Measurements from ENCODE around the gene TMEM150B.

Gene TMEM150B

DNA sequence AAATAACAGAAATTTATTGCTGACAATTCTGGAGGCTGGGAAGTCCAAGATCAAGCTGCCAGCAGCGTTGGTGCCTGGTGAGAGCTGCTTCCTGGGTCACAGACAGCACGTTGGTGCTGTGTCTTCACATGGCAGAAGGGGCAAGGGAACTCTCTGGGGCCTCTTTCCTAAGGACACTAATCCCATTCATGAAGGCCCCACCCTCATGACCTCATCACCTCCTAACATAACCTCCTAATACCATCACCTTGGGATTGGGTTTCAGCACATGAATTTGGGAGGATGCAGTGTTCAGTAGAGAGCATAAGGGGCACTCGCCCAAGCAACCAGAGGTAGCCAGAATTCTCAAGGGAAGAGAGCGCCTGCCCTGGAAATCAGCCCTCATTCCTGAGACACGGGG, 15.7 kb downstream of the TMEM150B start:
- TF ChIP-seq GATA2 (IDR thresholded peaks at IDR 0.05; ENCODE audit: low read depth, low read length) = no peak
- TF ChIP-seq GATA3 (IDR thresholded peaks at IDR 0.05; ENCODE audit: low read depth, low read length) = no peak

DNA sequence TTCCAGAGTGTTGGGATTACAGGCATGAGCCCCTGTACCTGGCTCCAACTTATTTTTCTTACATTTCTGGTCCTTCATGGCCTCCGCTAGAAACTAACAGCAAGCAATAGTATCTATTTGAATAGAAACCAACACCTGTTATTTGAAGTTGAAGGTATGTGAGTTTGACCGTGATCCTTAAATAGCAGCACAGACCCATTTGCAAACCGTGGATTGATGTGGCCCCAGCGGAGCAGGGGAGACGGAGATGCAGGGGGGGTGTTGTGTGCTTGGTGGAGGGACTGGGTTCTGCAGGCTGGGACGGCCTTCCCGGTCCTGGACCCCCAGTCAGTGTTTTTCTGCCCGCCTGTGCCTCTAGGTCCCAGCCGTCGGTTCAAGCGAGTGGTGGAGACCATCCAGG, 16.9 kb downstream of the TMEM150B start:
- no peak for TF ChIP-seq GATA2 (IDR thresholded peaks at IDR 0.05; ENCODE audit: low read depth, low read length)
- no peak for TF ChIP-seq GATA3 (IDR thresholded peaks at IDR 0.05; ENCODE audit: low read depth, low read length)

DNA sequence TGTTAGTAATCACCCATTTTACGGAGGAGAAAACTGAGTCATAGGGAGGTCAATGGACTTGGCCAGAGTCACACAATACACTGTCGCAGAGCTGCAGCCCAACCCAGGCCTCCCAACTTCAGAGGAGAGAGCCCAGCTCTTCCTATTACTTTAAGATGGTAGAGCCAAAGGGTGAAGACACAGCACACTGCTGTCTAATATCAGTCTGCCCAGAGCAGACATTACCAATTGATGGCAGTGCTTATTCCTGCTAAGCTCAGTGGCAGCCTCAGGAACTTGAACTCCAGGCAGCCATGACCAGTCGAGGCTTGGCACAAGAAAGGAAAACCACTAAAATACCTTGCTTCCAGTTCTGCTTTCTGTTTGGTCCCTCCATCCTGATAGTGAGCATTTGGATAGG, 18.4 kb downstream of the TMEM150B start:
- no peak for TF ChIP-seq GATA3 (IDR thresholded peaks at IDR 0.05; ENCODE audit: low read depth, low read length)
- no peak for TF ChIP-seq GATA2 (IDR thresholded peaks at IDR 0.05; ENCODE audit: low read depth, low read length)

DNA sequence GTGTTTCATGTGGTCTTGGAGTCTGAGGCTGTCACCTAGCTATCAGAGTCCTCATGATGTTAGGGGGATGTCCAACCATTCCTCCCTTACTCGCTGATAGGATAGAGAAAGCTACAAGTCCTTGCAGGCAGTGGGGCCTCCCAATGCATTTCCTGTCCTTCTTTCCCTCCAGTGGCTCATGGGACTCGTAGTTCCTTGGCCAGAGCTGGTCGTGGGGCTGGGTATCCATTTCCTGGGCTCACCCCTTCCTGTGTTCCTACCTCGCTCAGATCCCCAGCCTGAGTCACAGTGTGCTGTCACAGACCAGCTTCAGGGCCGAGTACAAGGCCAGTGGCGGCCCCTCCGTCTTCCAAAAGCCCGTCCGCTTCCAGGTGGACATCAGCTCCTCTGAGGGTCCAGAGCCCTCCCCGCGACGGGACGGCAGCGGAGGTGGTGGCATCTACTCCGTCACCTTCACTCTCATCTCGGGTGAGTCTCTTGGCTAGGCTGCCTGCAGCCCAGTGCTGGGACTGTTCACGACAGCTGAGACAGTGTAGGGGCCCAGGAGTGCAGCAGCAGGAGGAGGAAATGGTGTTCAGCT, 19.1 kb downstream of the TMEM150B start:
- TF ChIP-seq GATA3 (IDR thresholded peaks at IDR 0.05; ENCODE audit: low read depth, low read length) (no peak), GATA2 (IDR thresholded peaks at IDR 0.05; ENCODE audit: low read depth, low read length) (no peak)

DNA sequence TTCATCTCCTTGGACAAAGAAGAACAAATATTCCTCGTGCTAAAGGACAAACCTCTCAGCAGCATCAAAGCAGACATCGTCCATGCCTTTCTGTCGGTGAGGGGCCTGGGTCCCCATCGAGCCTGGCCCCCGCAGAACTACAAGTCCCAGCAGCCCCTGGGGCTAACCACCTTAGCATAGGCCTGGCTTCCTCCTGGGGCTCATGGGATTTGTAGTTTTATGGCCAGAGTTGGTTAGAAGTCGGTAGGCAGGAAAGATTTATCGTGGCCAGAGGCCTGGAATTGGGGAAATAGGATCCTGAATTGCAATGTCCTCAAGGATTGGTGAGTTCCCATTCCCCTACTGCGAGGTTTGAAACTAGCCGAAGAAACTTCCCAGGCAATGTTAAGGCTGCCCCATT, 19.6 kb downstream of the TMEM150B start:
- TF ChIP-seq GATA3 (IDR thresholded peaks at IDR 0.05; ENCODE audit: low read depth, low read length) (no peak), GATA2 (IDR thresholded peaks at IDR 0.05; ENCODE audit: low read depth, low read length) (no peak)

DNA sequence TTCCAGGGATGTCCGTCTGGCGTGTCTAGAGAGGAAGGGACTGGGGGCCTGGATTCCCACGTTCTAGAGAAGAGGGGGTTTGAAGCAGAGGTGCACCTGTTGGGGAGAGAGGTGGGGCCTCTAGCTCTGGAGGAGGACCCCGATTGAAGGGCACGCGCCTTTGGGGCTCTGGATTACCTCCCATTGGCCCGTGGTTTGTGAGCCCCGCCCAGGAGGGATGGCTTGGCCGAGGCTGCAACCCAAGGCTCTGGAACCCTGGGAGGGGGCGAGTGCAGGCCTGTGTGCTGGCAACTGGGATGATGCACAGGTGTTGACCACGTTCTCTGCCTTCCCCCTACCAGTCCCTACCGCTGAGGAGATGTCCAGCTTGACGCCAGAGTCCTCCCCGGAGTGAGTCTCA, 20.2 kb downstream of the TMEM150B start:
- TF ChIP-seq GATA2 (IDR thresholded peaks at IDR 0.05; ENCODE audit: low read depth, low read length) = no peak
- TF ChIP-seq GATA3 (IDR thresholded peaks at IDR 0.05; ENCODE audit: low read depth, low read length) = no peak

DNA sequence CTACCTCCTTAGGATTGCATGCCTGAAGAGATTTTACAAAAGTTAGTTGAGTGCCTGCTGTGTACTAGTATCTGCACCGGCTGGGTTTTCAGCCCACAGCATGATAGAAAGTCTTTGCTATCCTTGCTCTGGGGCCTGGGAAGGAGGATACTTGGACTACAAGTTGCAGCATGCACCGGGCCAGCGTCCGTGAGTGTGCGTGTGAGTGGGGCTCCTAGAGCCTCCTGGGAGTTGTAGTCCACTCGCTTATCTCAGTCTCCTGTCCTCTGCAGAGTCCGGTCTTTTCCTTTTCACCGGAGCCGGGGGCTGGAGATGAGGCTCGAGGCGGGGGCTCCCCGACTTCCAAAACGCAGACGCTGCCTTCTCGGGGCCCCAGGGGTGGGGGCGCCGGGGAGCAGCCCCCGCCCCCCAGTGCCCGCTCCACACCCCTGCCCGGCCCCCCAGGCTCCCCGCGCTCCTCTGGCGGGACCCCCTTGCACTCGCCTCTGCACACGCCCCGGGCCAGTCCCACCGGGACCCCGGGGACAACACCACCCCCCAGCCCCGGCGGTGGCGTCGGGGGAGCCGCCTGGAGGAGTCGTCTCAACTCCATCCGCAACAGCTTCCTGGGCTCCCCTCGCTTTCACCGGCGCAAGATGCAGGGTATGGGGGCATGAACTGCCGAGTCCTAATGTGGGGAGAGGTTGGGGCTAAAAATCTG, 20.7 kb downstream of the TMEM150B start:
- no peak for TF ChIP-seq GATA3 (IDR thresholded peaks at IDR 0.05; ENCODE audit: low read depth, low read length)
- TF ChIP-seq GATA2 (IDR thresholded peaks at IDR 0.05; ENCODE audit: low read depth, low read length) = no peak

DNA sequence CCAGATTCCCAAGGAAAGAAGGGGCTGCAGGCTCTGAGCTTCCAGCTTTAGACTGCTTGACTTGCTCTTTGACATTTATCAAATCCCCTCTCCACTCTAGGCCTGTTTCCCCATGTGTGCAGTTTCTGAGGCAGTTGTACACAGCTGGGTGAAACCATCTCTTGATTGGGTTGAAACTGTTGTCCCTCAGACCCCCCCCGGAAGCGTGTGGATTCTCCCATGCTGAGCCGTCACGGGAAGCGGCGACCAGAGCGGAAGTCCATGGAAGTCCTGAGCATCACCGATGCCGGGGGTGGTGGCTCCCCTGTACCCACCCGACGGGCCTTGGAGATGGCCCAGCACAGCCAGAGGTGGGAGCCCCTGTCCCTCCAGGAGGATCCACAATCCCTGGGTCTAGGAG, 21.7 kb downstream of the TMEM150B start:
- TF ChIP-seq GATA2 (IDR thresholded peaks at IDR 0.05; ENCODE audit: low read depth, low read length) (no peak), GATA3 (IDR thresholded peaks at IDR 0.05; ENCODE audit: low read depth, low read length) (no peak)

DNA sequence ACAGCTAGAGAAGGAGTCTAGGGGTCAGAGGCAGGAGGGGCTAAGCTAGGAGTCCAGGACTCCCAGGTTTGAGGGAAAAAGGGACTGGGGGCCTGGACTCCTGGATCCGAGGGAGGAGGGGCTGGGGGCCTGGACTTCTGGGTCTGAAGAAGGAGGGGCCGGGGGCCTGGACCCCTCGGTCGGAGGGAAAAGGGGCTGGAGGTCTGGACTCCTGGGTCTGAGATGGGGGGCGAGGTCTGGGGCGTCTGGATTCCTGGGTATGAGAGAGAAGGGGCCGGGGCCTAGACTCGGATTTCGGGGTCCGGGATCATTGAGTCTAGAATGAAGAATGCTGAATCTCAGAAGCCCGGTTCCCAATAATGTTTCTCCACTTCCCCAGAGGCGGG, 22.8 kb downstream of the TMEM150B start:
- TF ChIP-seq GATA3 (IDR thresholded peaks at IDR 0.05; ENCODE audit: low read depth, low read length) (no peak), GATA2 (IDR thresholded peaks at IDR 0.05; ENCODE audit: low read depth, low read length) (no peak)

DNA sequence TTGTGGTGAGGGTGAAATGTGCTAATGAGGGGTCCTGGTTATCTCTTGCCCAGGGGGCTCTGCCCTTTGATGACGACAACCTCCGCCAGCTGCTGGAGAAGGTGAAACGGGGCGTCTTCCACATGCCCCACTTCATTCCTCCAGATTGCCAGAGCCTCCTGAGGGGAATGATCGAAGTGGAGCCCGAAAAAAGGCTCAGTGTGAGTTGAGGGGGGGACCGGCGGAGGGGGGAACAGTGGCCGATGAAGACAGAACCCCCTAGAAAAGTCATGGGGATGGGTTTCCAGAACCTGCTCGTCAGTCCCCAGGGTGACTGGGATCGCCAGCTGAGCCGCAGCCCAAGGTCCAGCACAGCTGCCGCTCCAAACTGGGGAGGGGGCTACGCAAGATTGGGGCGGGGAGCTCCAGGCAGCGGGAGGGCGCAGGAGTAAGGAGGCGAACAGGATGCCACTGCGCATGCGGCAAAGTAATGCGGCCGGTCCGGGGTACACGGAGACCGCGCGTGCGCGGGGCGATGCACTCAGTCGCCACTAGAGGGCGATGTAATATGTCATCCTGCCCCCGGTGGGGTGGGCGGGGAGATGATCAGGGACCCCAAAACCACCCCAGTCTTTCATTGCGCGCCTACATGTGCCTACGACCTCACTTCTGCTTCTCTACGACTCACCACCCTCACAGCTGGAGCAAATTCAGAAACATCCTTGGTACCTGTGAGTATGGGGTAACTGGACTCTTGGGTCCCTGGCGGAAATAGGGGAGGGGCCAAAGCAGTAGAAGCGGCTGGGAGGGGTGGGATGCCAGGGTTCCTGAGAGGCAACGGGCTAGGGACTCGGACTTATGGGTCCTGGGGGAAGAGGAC, 23.5 kb downstream of the TMEM150B start:
- TF ChIP-seq GATA2 (IDR thresholded peaks at IDR 0.05; ENCODE audit: low read depth, low read length) (no peak), GATA3 (IDR thresholded peaks at IDR 0.05; ENCODE audit: low read depth, low read length) (no peak)

DNA sequence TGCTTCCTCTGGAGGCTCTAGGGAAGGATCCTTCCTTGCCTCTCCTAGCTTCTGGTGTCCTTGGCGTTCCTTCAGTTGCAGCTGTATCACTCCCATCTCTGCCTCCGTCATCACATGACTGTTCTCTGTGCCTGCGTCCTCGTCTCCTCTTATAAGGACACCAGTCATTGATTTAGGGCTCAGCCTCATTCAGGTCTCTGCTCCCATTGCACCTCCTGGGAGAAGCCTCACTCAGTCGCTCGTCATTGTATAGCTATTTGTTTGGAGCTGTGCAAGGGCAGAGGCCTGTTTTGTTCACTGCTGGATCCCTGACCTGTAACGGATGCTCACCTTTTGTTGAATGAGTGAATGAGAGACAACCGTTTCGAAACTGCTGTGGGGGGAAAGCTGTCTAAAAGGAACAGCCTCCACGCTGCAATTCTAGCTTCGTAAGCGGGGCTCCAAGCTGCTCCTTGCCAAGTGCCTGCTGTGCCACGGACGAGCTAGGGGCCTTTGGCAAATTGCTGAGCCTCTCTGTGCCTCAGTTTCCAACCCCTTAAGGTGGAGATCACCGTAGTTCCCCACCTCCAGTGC, 24.2 kb downstream of the TMEM150B start:
- TF ChIP-seq GATA3 (IDR thresholded peaks at IDR 0.05; ENCODE audit: low read depth, low read length) = no peak
- no peak for TF ChIP-seq GATA2 (IDR thresholded peaks at IDR 0.05; ENCODE audit: low read depth, low read length)

DNA sequence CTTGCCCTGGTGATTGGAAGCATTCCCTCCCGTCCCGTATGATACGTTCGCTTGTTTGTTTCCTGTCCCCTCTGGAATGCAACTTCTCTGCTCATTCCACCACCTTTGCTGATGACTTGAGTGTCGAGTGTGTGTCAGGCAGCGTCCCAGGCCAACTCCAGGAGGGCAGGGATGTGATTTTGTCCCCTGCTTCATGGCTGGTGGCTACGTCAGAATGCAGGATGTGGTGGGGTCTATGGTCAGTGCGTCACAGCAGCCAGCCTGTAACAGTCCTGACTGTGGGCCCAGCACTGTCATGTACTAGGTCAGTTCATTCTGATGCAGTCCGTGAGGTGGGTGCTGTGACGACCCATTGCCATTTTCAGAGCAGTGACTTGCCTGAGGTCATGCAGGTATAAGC, 25.1 kb downstream of the TMEM150B start:
- TF ChIP-seq GATA3 (IDR thresholded peaks at IDR 0.05; ENCODE audit: low read depth, low read length) (no peak), GATA2 (IDR thresholded peaks at IDR 0.05; ENCODE audit: low read depth, low read length) (no peak)

DNA sequence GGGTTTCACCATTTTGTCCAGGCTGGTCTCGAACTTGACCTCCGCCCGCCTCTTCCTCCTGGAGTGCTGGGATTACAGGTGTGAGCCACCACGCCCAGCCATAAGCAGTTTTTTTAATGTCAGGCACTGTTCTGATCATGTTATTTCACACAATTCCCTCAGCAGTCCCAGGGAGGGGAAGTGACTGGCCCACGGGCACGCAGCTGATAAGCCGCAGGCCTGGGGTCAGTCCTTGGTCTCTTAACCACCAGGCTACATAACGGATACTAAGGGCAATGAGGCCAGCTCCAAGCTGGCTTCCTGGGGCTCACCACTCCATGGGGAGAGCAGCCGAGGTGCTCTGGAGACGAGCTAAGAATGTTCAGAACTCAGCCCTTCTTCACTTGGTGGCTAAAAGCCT, 27.9 kb downstream of the TMEM150B start:
- TF ChIP-seq GATA2 (IDR thresholded peaks at IDR 0.05; ENCODE audit: low read depth, low read length) = no peak
- no peak for TF ChIP-seq GATA3 (IDR thresholded peaks at IDR 0.05; ENCODE audit: low read depth, low read length)

DNA sequence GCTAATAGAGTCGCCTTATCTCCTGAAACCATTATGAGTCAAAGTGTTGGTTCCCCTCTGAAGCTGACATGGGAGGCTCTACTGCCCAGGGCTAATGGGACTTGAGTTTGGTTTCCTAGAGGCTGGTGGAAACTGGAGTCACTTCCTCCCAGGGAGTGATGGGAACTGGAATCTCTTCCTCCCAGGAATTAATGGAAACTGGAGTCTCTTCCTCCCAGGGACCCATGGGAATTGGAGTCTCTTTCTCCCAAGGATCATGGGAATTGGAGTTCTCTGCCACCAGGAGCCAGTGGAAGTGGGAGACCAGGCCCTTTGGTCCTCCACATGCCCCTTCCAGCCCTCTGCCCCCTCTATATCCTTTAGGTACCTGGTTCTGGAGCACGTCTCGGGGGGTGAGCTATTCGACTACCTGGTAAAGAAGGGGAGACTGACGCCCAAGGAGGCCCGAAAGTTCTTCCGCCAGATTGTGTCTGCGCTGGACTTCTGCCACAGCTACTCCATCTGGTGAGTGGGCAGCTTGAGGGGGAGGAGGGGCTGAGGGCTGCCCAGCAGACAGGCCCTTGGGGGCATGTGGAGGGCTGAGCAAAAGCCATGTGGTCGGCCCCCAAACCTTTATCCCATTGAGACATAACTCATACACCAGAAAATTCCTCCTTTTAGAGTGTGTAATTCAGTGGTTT, 35.9 kb downstream of the TMEM150B start:
- no peak for TF ChIP-seq GATA3 (IDR thresholded peaks at IDR 0.05; ENCODE audit: low read depth, low read length)
- TF ChIP-seq GATA2 (IDR thresholded peaks at IDR 0.05; ENCODE audit: low read depth, low read length) = no peak
